ENCODE data around the gene ASB12. TPM values are rescaled to one million over a fixed set of nuclear protein-coding genes. Genes with fewer than 3 reads are reported as not detected.
A peak's percentile ranks its signal among the peaks of the same experiment; 100 is the strongest.
"Not testable (repeated sequence)": the region's sequence is repeated elsewhere in the genome, so short reads cannot be mapped to it uniquely, and the experiment has no call there.

ASB12 gene, protein sequence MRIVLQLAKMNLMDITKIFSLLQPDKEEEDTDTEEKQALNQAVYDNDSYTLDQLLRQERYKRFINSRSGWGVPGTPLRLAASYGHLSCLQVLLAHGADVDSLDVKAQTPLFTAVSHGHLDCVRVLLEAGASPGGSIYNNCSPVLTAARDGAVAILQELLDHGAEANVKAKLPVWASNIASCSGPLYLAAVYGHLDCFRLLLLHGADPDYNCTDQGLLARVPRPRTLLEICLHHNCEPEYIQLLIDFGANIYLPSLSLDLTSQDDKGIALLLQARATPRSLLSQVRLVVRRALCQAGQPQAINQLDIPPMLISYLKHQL
- under 1 TPM; 0.18 to 0.24 TPM for polyA plus RNA-seq

DNA sequence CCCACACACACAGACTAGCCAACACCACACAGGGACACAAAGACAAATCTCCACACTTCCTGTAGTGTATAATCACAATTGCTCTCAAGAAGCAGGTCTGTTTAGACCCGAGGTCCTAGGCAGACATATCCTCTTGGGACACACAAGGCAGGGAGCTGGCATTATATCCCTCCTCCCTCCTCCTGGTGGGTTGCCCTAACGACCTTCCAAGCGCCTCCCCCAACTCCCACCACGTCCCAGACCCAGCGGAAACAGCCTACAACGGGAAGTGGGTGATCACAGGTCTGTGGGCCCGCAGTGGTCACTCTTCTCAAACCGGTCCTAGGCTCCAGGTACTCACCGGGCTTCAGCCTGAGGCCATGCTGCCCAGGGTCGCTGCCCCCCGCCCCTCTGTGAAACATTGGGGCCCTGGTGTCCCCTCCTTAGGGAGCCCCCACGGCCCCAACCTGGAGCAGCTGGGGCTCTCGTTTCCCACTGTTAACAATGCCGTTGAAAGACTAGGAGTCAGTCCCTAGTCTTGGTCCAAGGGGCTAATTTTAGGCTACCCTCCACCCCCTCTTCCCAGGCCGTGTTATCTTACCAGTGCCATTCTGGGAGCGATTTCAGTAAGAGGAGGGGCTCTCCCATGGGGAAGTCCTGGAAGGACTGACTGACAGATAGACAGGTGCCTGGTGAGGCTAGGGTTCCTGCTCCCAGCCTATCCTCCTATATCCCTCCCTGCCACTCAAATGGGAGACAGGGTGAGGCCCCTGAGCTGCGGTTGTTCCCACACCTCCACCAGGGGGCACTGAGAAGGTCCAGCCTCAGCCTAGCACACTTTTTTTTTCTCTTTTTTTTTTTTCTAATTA lies at the start of gene ASB12:
Gene ASB12, minus strand, starts transcription at position 485 of the 848 bp plus-strand sequence. CDS start 4,957 bp downstream, outside the sequence.
- no peaks in the 10 kb centered on the region for H3K27me3 ChIP-seq (ENCODE audit: control insufficient read depth in 1 of 2, insufficient read depth in 2 of 2, low read length in 2 of 2)
- WGBS, 2 donors, result 72 to 83% methylated on average over 17 of the region's 17 CpGs
- no peak within 1 kb of the TSS for H3K27ac ChIP-seq (ENCODE audit: low read depth in 2 of 2, low read length in 1 of 2)
- H3K36me3 ChIP-seq (ENCODE audit: control insufficient read depth in 2 of 2, insufficient read depth in 2 of 2, low read length in 1 of 2), result no peaks in the 10 kb centered on the region
- no peak within 1 kb of the TSS for H3K4me3 ChIP-seq (ENCODE audit: low read depth in 1 of 2, low read length in 2 of 2)
- H3K4me1 ChIP-seq (ENCODE audit: control insufficient read depth in 2 of 2, insufficient read depth in 2 of 2, low read length in 1 of 2), result no peaks in the 10 kb centered on the region
- H3K9me3 ChIP-seq (ENCODE audit: control insufficient read depth in 2 of 2, insufficient read depth in 1 of 2, low read depth in 1 of 2, low read length in 1 of 2), result no peaks in the 10 kb centered on the region

DNA sequence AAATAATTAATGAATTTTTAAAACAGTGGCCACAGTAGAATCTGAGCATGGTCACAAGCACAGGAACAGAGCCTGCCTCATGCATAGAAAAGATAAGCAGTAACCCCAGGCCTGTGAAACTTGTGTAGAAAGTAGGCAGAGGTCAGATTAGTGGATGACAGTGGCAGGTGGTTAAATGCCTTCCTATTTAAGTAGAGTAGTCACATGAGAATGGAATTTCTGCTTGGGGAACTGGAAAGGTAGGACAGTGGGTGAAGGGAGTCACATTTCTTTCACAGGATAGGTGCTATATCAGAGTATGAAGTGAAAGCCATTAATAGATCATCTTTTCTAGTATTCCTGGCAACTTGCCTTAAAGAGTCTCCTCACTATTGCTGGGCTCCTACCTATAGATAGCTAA lies 34.9 kb upstream of the ASB12 start:
- no peaks in the 10 kb centered on the region for H3K4me1 ChIP-seq (ENCODE audit: control insufficient read depth in 2 of 2, insufficient read depth in 2 of 2, low read length in 1 of 2)
- H3K4me3 ChIP-seq (ENCODE audit: low read depth in 1 of 2, low read length in 2 of 2), result no peak overlapping the region
- no peaks in the 10 kb centered on the region for H3K36me3 ChIP-seq (ENCODE audit: control insufficient read depth in 2 of 2, insufficient read depth in 2 of 2, low read length in 1 of 2)
- no peak overlapping the region for H3K27ac ChIP-seq (ENCODE audit: low read depth in 2 of 2, low read length in 1 of 2)
- H3K9me3 ChIP-seq (ENCODE audit: control insufficient read depth in 2 of 2, insufficient read depth in 1 of 2, low read depth in 1 of 2, low read length in 1 of 2), result no peaks in the 10 kb centered on the region
- no peaks in the 10 kb centered on the region for H3K27me3 ChIP-seq (ENCODE audit: control insufficient read depth in 1 of 2, insufficient read depth in 2 of 2, low read length in 2 of 2)

- no peaks in the 10 kb centered on the region for H3K36me3 ChIP-seq (ENCODE audit: control insufficient read depth in 2 of 2, insufficient read depth in 2 of 2, low read length in 1 of 2)
- no peak overlapping the region for H3K27ac ChIP-seq (ENCODE audit: low read depth in 2 of 2, low read length in 1 of 2)
- peaks cover 0 to 2% of the 10 kb centered on the region in 2 donors for H3K9me3 ChIP-seq (ENCODE audit: control insufficient read depth in 2 of 2, insufficient read depth in 1 of 2, low read depth in 1 of 2, low read length in 1 of 2)
- 31 to 53% methylated on average over 3 of the region's 3 CpGs for WGBS, 2 donors
- no peak overlapping the region for H3K4me3 ChIP-seq (ENCODE audit: low read depth in 1 of 2, low read length in 2 of 2)
- H3K27me3 ChIP-seq (ENCODE audit: control insufficient read depth in 1 of 2, insufficient read depth in 2 of 2, low read length in 2 of 2), result no peaks in the 10 kb centered on the region
- H3K4me1 ChIP-seq (ENCODE audit: control insufficient read depth in 2 of 2, insufficient read depth in 2 of 2, low read length in 1 of 2), result no peaks in the 10 kb centered on the region
Observed at GRCh38 chrX:64229154-64229553, 1.3 kb downstream of the ASB12 start.

- Histone ChIP-seq H3K9me3 (ENCODE audit: control insufficient read depth in 2 of 2, insufficient read depth in 1 of 2, low read depth in 1 of 2, low read length in 1 of 2) (no peaks in the 10 kb centered on the region), H3K4me1 (ENCODE audit: control insufficient read depth in 2 of 2, insufficient read depth in 2 of 2, low read length in 1 of 2) (no peaks in the 10 kb centered on the region), H3K27ac (ENCODE audit: low read depth in 2 of 2, low read length in 1 of 2) (no peak overlapping the region), H3K4me3 (ENCODE audit: low read depth in 1 of 2, low read length in 2 of 2) (no peak overlapping the region), H3K36me3 (ENCODE audit: control insufficient read depth in 2 of 2, insufficient read depth in 2 of 2, low read length in 1 of 2) (no peaks in the 10 kb centered on the region), H3K27me3 (ENCODE audit: control insufficient read depth in 1 of 2, insufficient read depth in 2 of 2, low read length in 2 of 2) (no peaks in the 10 kb centered on the region)
- 89 to 98% methylated on average over 4 of the region's 4 CpGs for WGBS, 2 donors
Observed at GRCh38 chrX:64218023-64218422, 12.4 kb downstream of the ASB12 start.

DNA sequence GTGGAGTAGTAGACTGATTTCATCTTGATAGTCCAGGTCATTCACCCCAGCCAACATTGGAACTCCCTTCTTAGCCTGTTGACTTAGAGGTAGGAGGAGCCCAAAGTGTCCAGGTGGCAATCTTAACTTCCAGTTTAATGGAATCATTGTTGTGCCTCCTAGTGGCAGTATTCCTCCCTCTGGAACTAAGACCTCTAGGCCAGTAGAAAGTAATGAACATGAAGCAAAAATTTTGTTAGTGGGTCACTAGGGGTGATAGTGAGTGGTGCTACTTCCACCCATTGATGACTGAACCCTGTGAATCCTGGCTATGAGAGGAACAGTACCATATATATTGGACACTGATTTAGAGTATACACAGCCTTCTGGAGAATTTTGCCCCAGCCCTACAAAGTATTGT lies 16.4 kb downstream of the ASB12 start:
- H3K9me3 ChIP-seq (ENCODE audit: control insufficient read depth in 2 of 2, insufficient read depth in 1 of 2, low read depth in 1 of 2, low read length in 1 of 2); H3K36me3 ChIP-seq (ENCODE audit: control insufficient read depth in 2 of 2, insufficient read depth in 2 of 2, low read length in 1 of 2); H3K27me3 ChIP-seq (ENCODE audit: control insufficient read depth in 1 of 2, insufficient read depth in 2 of 2, low read length in 2 of 2); H3K4me3 ChIP-seq (ENCODE audit: low read depth in 1 of 2, low read length in 2 of 2); H3K4me1 ChIP-seq (ENCODE audit: control insufficient read depth in 2 of 2, insufficient read depth in 2 of 2, low read length in 1 of 2); H3K27ac ChIP-seq (ENCODE audit: low read depth in 2 of 2, low read length in 1 of 2): not testable (repeated sequence)

- no peaks in the 10 kb centered on the region for H3K36me3 ChIP-seq (ENCODE audit: control insufficient read depth in 2 of 2, insufficient read depth in 2 of 2, low read length in 1 of 2)
- H3K27me3 ChIP-seq (ENCODE audit: control insufficient read depth in 1 of 2, insufficient read depth in 2 of 2, low read length in 2 of 2), result peaks cover 0 to 5% of the 10 kb centered on the region in 2 donors
- H3K9me3 ChIP-seq (ENCODE audit: control insufficient read depth in 2 of 2, insufficient read depth in 1 of 2, low read depth in 1 of 2, low read length in 1 of 2), result no peaks in the 10 kb centered on the region
- H3K27ac ChIP-seq (ENCODE audit: low read depth in 2 of 2, low read length in 1 of 2), result peak overlapping the region; percentile 90 to 96
- peak overlapping the region; percentile 44 to 74 for H3K4me3 ChIP-seq (ENCODE audit: low read depth in 1 of 2, low read length in 2 of 2)
- H3K4me1 ChIP-seq (ENCODE audit: control insufficient read depth in 2 of 2, insufficient read depth in 2 of 2, low read length in 1 of 2), result peaks cover 0 to 8% of the 10 kb centered on the region in 2 donors
- WGBS, 2 donors, result 16 to 54% methylated on average over 5 of the region's 5 CpGs
Observed at GRCh38 chrX:64206556-64207162, 23.7 kb downstream of the ASB12 start.

- H3K4me3 ChIP-seq (ENCODE audit: low read depth in 1 of 2, low read length in 2 of 2), result peak overlapping the region; percentile 44 to 74
- no peaks in the 10 kb centered on the region for H3K36me3 ChIP-seq (ENCODE audit: control insufficient read depth in 2 of 2, insufficient read depth in 2 of 2, low read length in 1 of 2)
- no peaks in the 10 kb centered on the region for H3K27me3 ChIP-seq (ENCODE audit: control insufficient read depth in 1 of 2, insufficient read depth in 2 of 2, low read length in 2 of 2)
- peak overlapping the region; percentile 90 to 96 for H3K27ac ChIP-seq (ENCODE audit: low read depth in 2 of 2, low read length in 1 of 2)
- 0 to 29% methylated on average over 39 to 45 of the region's 45 CpGs for WGBS, 2 donors
- peaks cover 0 to 11% of the 10 kb centered on the region in 2 donors for H3K4me1 ChIP-seq (ENCODE audit: control insufficient read depth in 2 of 2, insufficient read depth in 2 of 2, low read length in 1 of 2)
- H3K9me3 ChIP-seq (ENCODE audit: control insufficient read depth in 2 of 2, insufficient read depth in 1 of 2, low read depth in 1 of 2, low read length in 1 of 2), result no peaks in the 10 kb centered on the region
Observed at GRCh38 chrX:64205735-64206501, 24.5 kb downstream of the ASB12 start.

DNA sequence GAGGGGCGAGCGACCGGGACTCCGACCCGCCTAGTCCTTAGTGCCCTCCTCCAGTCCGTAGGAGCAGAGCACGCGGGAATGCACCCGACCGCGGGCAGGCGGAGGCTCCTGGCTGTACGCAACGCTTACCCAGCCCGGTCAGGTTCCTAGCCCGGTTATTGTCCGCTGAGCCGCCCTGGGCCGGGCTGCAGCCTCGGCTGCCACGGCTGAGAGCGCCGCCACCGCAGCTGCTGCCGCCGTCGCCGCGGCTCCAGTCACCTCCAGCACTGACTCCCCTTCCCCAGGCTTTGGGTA lies 25.0 kb downstream of the ASB12 start, which contains the start of gene AMER1:
Gene AMER1, minus strand, starts transcription at position 268 of the 294 bp plus-strand sequence. CDS start 12,422 bp downstream, outside the sequence.
- H3K9me3 ChIP-seq (ENCODE audit: control insufficient read depth in 2 of 2, insufficient read depth in 1 of 2, low read depth in 1 of 2, low read length in 1 of 2), result no peaks in the 10 kb centered on the region
- no peaks in the 10 kb centered on the region for H3K27me3 ChIP-seq (ENCODE audit: control insufficient read depth in 1 of 2, insufficient read depth in 2 of 2, low read length in 2 of 2)
- WGBS, 2 donors, result 0 to 21% methylated on average over 26 to 29 of the region's 29 CpGs
- H3K4me1 ChIP-seq (ENCODE audit: control insufficient read depth in 2 of 2, insufficient read depth in 2 of 2, low read length in 1 of 2), result peaks cover 0 to 11% of the 10 kb centered on the region in 2 donors
- H3K27ac ChIP-seq (ENCODE audit: low read depth in 2 of 2, low read length in 1 of 2), result peak within 1 kb of the TSS; percentile 90 to 96
- H3K36me3 ChIP-seq (ENCODE audit: control insufficient read depth in 2 of 2, insufficient read depth in 2 of 2, low read length in 1 of 2), result no peaks in the 10 kb centered on the region
- H3K4me3 ChIP-seq (ENCODE audit: low read depth in 1 of 2, low read length in 2 of 2), result peak within 1 kb of the TSS; percentile 44 to 74
